Fibroblast of lung (primary cell): ENCODE measurements around the gene ANKEF1.

Experiments used
- CTCF ChIP-seq, 2 donors: IDR thresholded peaks in 1 of 2; conservative IDR thresholded peaks in 1 of 2; 1 replicate in 1 of 2; 2 replicates in 1 of 2; pipeline ENCODE4 v1.5.1; 2011 to 2012; ENCODE audit warnings: low read length in 2 of 2, control low read depth in 1 of 2, inconsistent platforms in 1 of 2, low read depth in 1 of 2, mild to moderate bottlenecking in 1 of 2
- EZH2 ChIP-seq: IDR thresholded peaks from 2 replicates; pipeline ENCODE4 v1.5.1; 2012; ENCODE audit warnings: low read length, control low read depth, mild to moderate bottlenecking; ENCODE audit errors: missing control alignments

GRCh38 chr20:9996944-9997343, 37.8 kb upstream of the ANKEF1 start:
- TF ChIP-seq CTCF (conservative IDR thresholded peaks at IDR 0.05 in 1 of 2, IDR thresholded peaks at IDR 0.05 in 1 of 2; ENCODE audit: low read depth in 1 of 2, low read length in 2 of 2) (no peak), EZH2 (no peak)
